NB4 (cell line): ENCODE measurements around the gene CCDC88C.

Experiments
- MYC ChIP-seq: IDR thresholded peaks from 2 replicates; pipeline ENCODE4 v1.6.1; 2011; ENCODE audit warnings: low read depth, low read length
- POLR2A ChIP-seq: IDR thresholded peaks from 2 replicates; pipeline ENCODE4 v1.6.1; 2011; ENCODE audit warnings: mild to moderate bottlenecking; ENCODE audit not compliant: insufficient read length; ENCODE audit errors: extremely low read depth
- TF ChIP-seq, protein P1 (sequence below): IDR thresholded peaks from one replicate; pipeline ENCODE4 v1.5.1; 2012; ENCODE audit warnings: low read depth, low read length
- TF ChIP-seq, protein P2 (sequence below): IDR thresholded peaks from 2 replicates; pipeline ENCODE4 v1.6.1; 2011; ENCODE audit warnings: low read depth, low read length

DNA sequence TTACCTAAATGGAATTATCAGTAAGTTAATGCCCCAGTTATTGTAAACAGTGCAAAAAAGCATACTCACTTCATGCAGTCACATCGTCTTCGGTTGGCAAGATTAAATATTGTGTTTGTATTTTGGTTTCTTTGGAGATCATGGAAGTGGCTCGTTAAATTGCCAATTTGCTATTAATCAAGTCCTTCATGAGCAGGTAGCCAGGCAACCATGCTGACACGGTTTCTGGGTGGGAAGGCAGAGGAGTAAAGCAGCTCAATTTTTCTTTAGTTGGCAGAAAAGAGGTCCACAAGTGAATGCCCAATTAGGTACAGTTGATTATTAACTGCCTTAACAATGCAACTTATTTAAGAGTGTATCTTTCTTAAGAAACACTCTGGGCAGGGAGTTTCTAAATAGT is 48.6 kb upstream of the CCDC88C start:
- TF ChIP-seq, protein P1, sequence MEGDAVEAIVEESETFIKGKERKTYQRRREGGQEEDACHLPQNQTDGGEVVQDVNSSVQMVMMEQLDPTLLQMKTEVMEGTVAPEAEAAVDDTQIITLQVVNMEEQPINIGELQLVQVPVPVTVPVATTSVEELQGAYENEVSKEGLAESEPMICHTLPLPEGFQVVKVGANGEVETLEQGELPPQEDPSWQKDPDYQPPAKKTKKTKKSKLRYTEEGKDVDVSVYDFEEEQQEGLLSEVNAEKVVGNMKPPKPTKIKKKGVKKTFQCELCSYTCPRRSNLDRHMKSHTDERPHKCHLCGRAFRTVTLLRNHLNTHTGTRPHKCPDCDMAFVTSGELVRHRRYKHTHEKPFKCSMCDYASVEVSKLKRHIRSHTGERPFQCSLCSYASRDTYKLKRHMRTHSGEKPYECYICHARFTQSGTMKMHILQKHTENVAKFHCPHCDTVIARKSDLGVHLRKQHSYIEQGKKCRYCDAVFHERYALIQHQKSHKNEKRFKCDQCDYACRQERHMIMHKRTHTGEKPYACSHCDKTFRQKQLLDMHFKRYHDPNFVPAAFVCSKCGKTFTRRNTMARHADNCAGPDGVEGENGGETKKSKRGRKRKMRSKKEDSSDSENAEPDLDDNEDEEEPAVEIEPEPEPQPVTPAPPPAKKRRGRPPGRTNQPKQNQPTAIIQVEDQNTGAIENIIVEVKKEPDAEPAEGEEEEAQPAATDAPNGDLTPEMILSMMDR = no peak
- no peak for TF ChIP-seq POLR2A
- TF ChIP-seq, protein P2, sequence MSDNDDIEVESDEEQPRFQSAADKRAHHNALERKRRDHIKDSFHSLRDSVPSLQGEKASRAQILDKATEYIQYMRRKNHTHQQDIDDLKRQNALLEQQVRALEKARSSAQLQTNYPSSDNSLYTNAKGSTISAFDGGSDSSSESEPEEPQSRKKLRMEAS = no peak
- no peak for TF ChIP-seq MYC
